Lower leg skin (tissue), 3 donors: ENCODE measurements around the gene TNFRSF19.

Source experiments
- CTCF ChIP-seq, 3 donors: fragments of 450-650 bp; IDR thresholded peaks; one replicate each; pipeline ENCODE4 v1.5.1; 2016; ENCODE audit warnings: antibody characterized with exemption in 3 of 3, mild to moderate bottlenecking in 3 of 3, moderate library complexity in 2 of 3
- POLR2A ChIP-seq, 2 donors: fragments of 450-650 bp; IDR thresholded peaks; one replicate each; pipeline ENCODE4 v1.6.1; 2016 to 2017; ENCODE audit warnings: antibody characterized with exemption in 2 of 2, mild to moderate bottlenecking in 1 of 2, moderate library complexity in 1 of 2

- TF ChIP-seq CTCF (IDR thresholded peaks at IDR 0.05) (no peak), POLR2A (IDR thresholded peaks at IDR 0.05) (no peak)
These were observed 116.7 kb downstream of the TNFRSF19 start for GRCh38 chr13:23686948-23687347.
